Activated CD4-positive, alpha-beta T cell treated with anti-CD3 and anti-CD28 coated beads, Interleukin-2, amount 10 ng/mL, durations not matched to agents 24 days and 14 days (primary cell): Measurements from ENCODE around the gene POU2AF1. TPM values are rescaled to one million over a fixed set of nuclear protein-coding genes. Genes with fewer than 3 reads are reported as not detected.

Experiments used
- DNase-seq: peaks from one replicate; pipeline ENCODE4 v3.0.0; 2022
- H3K27ac Mint-ChIP-seq: one replicate; pipeline ENCODE4 v1.8.0; 2022; ENCODE audit warnings: mild to moderate bottlenecking, mixed read lengths
- H3K27me3 Mint-ChIP-seq: one replicate; pipeline ENCODE4 v1.8.0; 2022; ENCODE audit warnings: mixed read lengths
- H3K36me3 Mint-ChIP-seq: one replicate; pipeline ENCODE4 v1.8.0; 2022; ENCODE audit warnings: low read depth, mild to moderate bottlenecking, mixed read lengths
- H3K4me1 Mint-ChIP-seq: one replicate; pipeline ENCODE4 v1.8.0; 2021; ENCODE audit warnings: mixed read lengths
- H3K4me3 Mint-ChIP-seq: one replicate; pipeline ENCODE4 v1.8.0; 2022; ENCODE audit warnings: mild to moderate bottlenecking, moderate library complexity, mixed read lengths
- H3K9me3 Mint-ChIP-seq: one replicate; pipeline ENCODE4 v1.8.0; 2021; ENCODE audit warnings: mixed read lengths
- intact Hi-C: fragments of 100-400 bp; cut with micrococcal nuclease; formaldehyde crosslinking; loops from one replicate; pipeline ENCODE4 v1.15.1; 2023
- total RNA-seq: library from RNA; stranded (reverse); gene quantifications from 2 replicates; pipeline ENCODE4 v1.2.3, GENCODE V29; 2022

POU2AF1 gene
- total RNA-seq, 1 donor from 2014 or later = 68.9 TPM

DNA sequence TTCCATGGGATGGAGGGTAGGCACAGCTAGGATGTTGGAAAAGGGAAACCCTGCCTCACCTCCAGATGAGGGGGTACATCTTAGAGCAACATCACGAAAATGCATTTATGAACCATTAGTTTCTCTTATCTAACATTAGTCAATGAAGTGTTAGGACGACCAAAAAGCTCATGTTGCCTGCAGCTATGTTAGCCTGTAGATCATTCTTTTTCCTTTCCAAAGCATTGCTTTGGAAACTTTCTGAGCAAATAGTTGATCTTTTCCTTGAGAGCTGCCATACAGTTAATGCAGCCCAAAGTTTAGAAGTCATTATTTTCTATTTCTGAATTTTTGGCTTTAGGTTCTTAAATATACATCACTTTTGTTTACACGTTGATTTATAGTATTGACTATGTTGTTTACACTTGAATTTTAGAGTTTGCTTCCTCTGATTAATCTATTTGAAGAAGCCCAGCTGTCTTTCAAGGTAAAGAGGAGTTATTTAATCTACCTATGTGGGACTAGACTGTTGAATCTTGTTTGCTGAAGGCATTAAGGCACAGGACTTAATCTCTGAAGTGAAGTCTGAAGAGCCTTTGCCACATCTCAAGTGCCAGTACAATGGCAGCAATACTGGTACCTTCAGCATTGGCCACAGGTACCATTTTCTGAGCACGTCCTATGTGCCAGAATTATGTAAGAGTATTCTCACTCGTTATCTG, 69.7 kb downstream of the POU2AF1 start:
- peaks cover 48% of the 10 kb centered on the region for H3K27me3 Mint-ChIP-seq

DNA sequence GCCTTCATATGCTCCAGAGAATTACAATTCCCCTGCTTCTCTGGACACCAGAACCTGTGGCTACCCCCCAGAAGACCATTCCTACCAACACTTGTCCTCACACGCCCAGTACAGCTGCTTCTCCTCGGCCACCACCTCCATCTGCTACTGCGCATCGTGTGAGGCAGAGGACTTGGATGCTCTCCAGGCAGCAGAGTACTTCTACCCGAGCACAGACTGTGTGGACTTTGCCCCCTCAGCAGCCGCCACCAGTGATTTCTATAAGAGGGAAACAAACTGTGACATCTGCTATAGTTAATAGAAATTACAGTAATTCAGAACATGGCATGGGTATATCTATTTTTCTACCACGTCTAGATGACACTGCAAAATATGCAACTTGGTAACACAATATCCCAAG, 70.9 kb downstream of the POU2AF1 start:
- no peak overlapping the region for H3K27ac Mint-ChIP-seq
- H3K4me1 Mint-ChIP-seq = no peaks in the 10 kb centered on the region
- no peaks in the 10 kb centered on the region for H3K36me3 Mint-ChIP-seq
- H3K9me3 Mint-ChIP-seq = no peaks in the 10 kb centered on the region
- intact Hi-C loops = no loop called here
- peaks cover 45% of the 10 kb centered on the region for H3K27me3 Mint-ChIP-seq
- DNase-seq = no peak
- no peak overlapping the region for H3K4me3 Mint-ChIP-seq

More for the DNA sequence above, 69.7 kb downstream of the POU2AF1 start:
- no peak for DNase-seq
- Mint-ChIP-seq H3K27ac (no peak overlapping the region), H3K36me3 (no peaks in the 10 kb centered on the region), H3K9me3 (no peaks in the 10 kb centered on the region), H3K4me1 (no peaks in the 10 kb centered on the region), H3K4me3 (no peak overlapping the region)
- intact Hi-C loops = no loop called here

DNA sequence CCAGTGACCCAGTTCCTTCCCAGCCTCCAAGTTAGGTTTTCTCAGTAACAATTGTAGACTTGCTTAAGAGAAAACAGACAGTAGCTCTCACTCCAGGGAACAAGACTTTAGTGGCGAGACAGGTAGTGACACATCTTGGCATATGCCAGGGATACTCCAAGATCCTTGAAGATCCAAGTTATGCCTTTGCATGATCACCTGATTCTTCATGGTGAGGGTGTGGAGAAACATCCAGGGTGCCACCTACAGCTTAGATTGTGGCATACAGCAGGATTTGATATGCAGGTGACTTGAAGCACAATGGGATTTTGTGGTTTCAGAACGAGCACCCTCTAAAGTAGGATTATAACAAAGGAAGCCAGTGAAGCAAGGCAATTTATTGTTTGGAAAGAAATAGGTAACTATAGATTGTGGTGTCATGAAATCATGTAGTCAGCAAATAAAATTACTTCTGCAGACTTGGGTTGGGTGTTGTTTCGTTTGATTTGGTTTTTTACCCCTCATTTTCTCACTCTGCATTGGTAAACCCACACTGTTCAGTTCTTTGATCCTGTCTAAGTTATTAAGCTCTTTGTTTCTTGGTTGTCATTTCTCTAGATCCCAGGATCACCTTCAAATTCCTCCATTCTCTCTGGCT, 71.5 kb downstream of the POU2AF1 start:
- H3K27me3 Mint-ChIP-seq = peaks cover 49% of the 10 kb centered on the region

DNA sequence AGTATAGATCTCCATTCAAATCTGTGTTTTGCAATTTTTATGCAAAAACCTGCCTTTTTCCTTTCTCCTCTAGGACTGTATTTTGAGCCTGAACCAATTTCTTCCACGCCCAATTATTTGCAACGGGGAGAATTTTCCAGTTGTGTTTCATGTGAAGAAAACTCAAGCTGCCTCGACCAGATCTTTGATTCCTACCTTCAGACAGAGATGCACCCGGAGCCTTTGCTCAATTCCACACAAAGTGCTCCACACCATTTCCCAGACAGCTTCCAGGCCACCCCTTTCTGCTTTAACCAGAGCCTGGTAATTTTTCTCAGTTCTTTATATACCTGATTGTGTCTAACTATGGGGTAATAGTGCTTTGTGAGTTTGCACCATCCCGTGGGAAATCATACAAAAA, 72.8 kb downstream of the POU2AF1 start:
- Mint-ChIP-seq H3K9me3 (no peaks in the 10 kb centered on the region), H3K27ac (no peak overlapping the region), H3K36me3 (no peaks in the 10 kb centered on the region), H3K4me1 (no peaks in the 10 kb centered on the region), H3K27me3 (peaks cover 57% of the 10 kb centered on the region), H3K4me3 (no peak overlapping the region)
- DNase-seq = no peak
- intact Hi-C loops = no loop called here

More for the DNA sequence above, 71.5 kb downstream of the POU2AF1 start:
- intact Hi-C loops = no loop called here
- DNase-seq = no peak
- Mint-ChIP-seq H3K4me3 (no peak overlapping the region), H3K27ac (no peak overlapping the region), H3K36me3 (no peaks in the 10 kb centered on the region), H3K9me3 (no peaks in the 10 kb centered on the region), H3K4me1 (no peaks in the 10 kb centered on the region)

DNA sequence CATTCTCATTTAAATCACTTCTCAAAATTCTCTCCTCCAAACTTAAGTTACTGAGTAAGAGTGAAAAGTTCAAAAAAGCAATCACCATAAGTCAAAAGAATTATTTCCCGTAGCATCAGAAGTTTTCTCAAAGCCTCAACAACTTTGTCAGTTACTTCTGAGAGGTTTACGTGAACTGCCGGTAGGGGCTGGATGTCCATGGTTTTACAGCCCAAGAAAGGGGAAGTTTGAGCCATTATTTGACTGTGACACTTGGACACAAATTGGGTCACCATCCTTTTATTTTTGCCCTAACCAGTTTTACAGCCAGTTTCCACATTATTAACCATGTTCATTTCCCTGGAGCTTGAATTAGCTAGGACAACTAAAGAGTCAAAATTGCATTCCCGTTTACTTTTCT, 73.2 kb downstream of the POU2AF1 start:
- Mint-ChIP-seq H3K36me3 (no peaks in the 10 kb centered on the region), H3K9me3 (no peaks in the 10 kb centered on the region), H3K4me1 (no peaks in the 10 kb centered on the region), H3K27me3 (peaks cover 62% of the 10 kb centered on the region), H3K27ac (no peak overlapping the region), H3K4me3 (no peak overlapping the region)
- intact Hi-C loops = no loop called here
- DNase-seq = no peak

DNA sequence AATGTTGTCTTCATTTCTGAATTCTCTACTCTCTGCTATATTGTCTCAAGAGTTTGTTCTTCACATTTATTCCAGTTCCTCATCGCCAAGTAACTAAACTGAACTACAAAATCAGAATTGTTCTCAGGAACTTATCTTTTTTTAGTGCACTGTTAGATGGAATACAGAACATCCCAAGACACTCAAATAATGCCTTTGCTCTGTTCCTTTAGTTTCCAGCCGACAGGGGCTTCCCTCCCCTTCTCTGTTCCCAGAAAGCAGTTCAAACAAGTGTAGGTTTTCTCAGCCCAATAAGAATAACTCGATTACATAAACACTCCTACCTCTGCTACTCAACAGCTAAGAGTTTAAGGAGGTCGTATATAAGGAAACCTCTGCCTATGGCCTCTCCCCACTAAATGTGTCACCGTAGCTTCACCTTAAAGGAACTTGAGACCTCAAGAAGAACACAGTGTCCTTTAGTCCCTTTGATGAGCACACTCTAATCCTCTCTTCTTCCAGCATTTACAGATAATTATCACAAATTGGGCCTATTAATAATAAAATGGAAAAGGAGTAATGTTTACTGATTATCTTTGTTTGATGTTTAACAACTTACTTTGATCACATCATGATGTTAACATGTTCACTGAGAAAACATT, 73.8 kb downstream of the POU2AF1 start:
- Mint-ChIP-seq H3K4me3 (no peak overlapping the region), H3K4me1 (no peaks in the 10 kb centered on the region), H3K27ac (no peak overlapping the region), H3K9me3 (no peaks in the 10 kb centered on the region), H3K27me3 (peaks cover 65% of the 10 kb centered on the region), H3K36me3 (no peaks in the 10 kb centered on the region)
- no peak for DNase-seq
- intact Hi-C loops = no loop called here

DNA sequence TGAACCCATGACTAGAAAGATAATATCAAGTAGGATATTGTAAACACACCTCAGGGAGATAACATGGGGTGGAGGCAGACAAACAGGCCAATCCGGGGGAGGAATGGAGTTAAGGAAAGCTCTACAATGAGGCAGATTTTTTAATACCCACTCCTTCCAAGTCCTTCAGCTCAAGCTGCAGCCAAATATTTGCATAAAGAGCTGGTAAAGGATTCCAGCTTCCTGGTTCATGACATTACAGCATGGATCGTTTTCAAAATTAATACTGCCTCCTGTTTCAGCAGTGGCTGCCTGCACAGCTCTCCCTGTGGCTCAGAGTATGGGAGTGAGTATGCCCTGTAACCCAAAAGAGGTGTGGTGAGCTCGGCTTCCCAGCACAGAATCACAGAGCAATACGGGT, 75.6 kb downstream of the POU2AF1 start:
- intact Hi-C loops = no loop called here
- Mint-ChIP-seq H3K27me3 (peaks cover 71% of the 10 kb centered on the region), H3K4me1 (peaks cover under 1% of the 10 kb centered on the region), H3K9me3 (no peaks in the 10 kb centered on the region), H3K4me3 (no peak overlapping the region), H3K27ac (no peak overlapping the region), H3K36me3 (no peaks in the 10 kb centered on the region)
- DNase-seq = no peak

DNA sequence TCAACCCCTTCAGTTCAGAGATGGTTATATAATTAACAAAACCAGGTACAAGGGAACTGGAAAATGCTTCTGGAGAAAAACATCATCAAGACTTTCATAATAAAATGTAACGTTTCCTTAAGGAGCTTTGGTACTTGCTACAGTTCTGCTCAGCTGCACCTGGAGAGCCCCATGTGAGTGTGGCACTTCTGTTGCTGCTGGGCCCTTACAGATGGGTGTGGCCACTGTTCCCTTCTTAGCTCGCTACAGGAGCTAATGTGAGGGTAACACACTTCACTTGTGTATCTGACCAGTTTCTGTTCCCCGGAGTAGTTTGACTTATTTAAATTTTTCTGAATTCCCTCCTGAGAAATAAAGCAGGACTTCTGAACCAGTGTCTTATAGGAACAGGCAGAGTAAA, 76.8 kb downstream of the POU2AF1 start:
- H3K36me3 Mint-ChIP-seq = no peaks in the 10 kb centered on the region
- no peak overlapping the region for H3K4me3 Mint-ChIP-seq
- intact Hi-C loops = no loop called here
- peaks cover 72% of the 10 kb centered on the region for H3K27me3 Mint-ChIP-seq
- no peaks in the 10 kb centered on the region for H3K9me3 Mint-ChIP-seq
- peaks cover 4% of the 10 kb centered on the region for H3K4me1 Mint-ChIP-seq
- H3K27ac Mint-ChIP-seq = no peak overlapping the region
- DNase-seq = no peak

Other genes starting within 250 kb of the POU2AF1 start
- 0.44 TPM in 1 of 2 replicates, not detected in the other for gene POU2AF2, start 133.6 kb downstream of the POU2AF1 start, total RNA-seq
- 0.21 and 0.37 TPM in 2 replicates for gene POU2AF3, start 80.7 kb downstream of the POU2AF1 start, total RNA-seq
- gene BTG4, start 133.1 kb upstream of the POU2AF1 start, total RNA-seq = not detected in 2 replicates
- not detected in 2 replicates for gene HOATZ, start 135.5 kb upstream of the POU2AF1 start, total RNA-seq
- 6.4 and 6.7 TPM in 2 replicates for gene LAYN, start 161.4 kb upstream of the POU2AF1 start, total RNA-seq
- 8.2 and 9.0 TPM in 2 replicates for gene SIK2, start 223.2 kb upstream of the POU2AF1 start, total RNA-seq